Nephron progenitor cell (in vitro differentiated cells): ENCODE data around the gene LRRC4C.

Experiments
- DNase-seq: peaks from one replicate; pipeline ENCODE4 v3.0.0; 2021
- H3K27ac Mint-ChIP-seq: 2 replicates; pipeline ENCODE4 v1.8.0; 2021; ENCODE audit warnings: mild to moderate bottlenecking, moderate library complexity, mixed read lengths
- H3K27me3 Mint-ChIP-seq: 2 replicates; pipeline ENCODE4 v1.8.0; 2021; ENCODE audit warnings: mild to moderate bottlenecking, low read depth, mixed read lengths; ENCODE audit not compliant: poor library complexity
- H3K36me3 Mint-ChIP-seq: 2 replicates; pipeline ENCODE4 v1.8.0; 2021; ENCODE audit warnings: low read depth, mixed read lengths
- H3K4me1 Mint-ChIP-seq: 2 replicates; pipeline ENCODE4 v1.8.0; 2021; ENCODE audit warnings: mixed read lengths
- H3K4me3 Mint-ChIP-seq: 2 replicates; pipeline ENCODE4 v1.8.0; 2021; ENCODE audit warnings: mild to moderate bottlenecking, moderate library complexity, mixed read lengths
- H3K9me3 Mint-ChIP-seq: 2 replicates; pipeline ENCODE4 v1.8.0; 2021; ENCODE audit warnings: mild to moderate bottlenecking, moderate library complexity, mixed read lengths
- CTCF ChIP-seq: fragments of 200-600 bp; sonication (generic); IDR thresholded peaks from 2 replicates; pipeline ENCODE4 v1.5.0; 2021; ENCODE audit warnings: antibody characterized with exemption

Gene LRRC4C

GRCh38 chr11:40417627-40418026 lies 1041.8 kb downstream of the LRRC4C start:
- no peak for TF ChIP-seq CTCF
- H3K36me3 Mint-ChIP-seq = no peaks in the 10 kb centered on the region
- no peaks in the 10 kb centered on the region for H3K4me1 Mint-ChIP-seq
- no peak for DNase-seq
- H3K27me3 Mint-ChIP-seq = no peaks in the 10 kb centered on the region
- no peaks in the 10 kb centered on the region for H3K9me3 Mint-ChIP-seq
- no peak overlapping the region for H3K4me3 Mint-ChIP-seq
- H3K27ac Mint-ChIP-seq = no peak overlapping the region

GRCh38 chr11:40407355-40407754 lies 1052.1 kb downstream of the LRRC4C start:
- no peak for TF ChIP-seq CTCF
- Mint-ChIP-seq H3K4me3 (no peak overlapping the region), H3K9me3 (no peaks in the 10 kb centered on the region), H3K36me3 (no peaks in the 10 kb centered on the region), H3K27me3 (peaks cover 4% of the 10 kb centered on the region), H3K27ac (no peak overlapping the region), H3K4me1 (no peaks in the 10 kb centered on the region)
- DNase-seq = no peak

GRCh38 chr11:40405614-40406013 lies 1053.8 kb downstream of the LRRC4C start:
- Mint-ChIP-seq H3K27me3 (peaks cover 4% of the 10 kb centered on the region), H3K4me3 (no peak overlapping the region), H3K4me1 (no peaks in the 10 kb centered on the region), H3K9me3 (no peaks in the 10 kb centered on the region), H3K36me3 (no peaks in the 10 kb centered on the region), H3K27ac (no peak overlapping the region)
- no peak for DNase-seq
- TF ChIP-seq CTCF = no peak

- Mint-ChIP-seq H3K27ac (no peak overlapping the region), H3K36me3 (no peaks in the 10 kb centered on the region), H3K9me3 (no peaks in the 10 kb centered on the region), H3K4me3 (no peak overlapping the region), H3K4me1 (no peaks in the 10 kb centered on the region), H3K27me3 (no peaks in the 10 kb centered on the region)
- no peak for DNase-seq
- no peak for TF ChIP-seq CTCF
Observed at GRCh38 chr11:40403321-40403720, 1056.1 kb downstream of the LRRC4C start.

- Mint-ChIP-seq H3K4me1 (no peaks in the 10 kb centered on the region), H3K36me3 (no peaks in the 10 kb centered on the region), H3K27me3 (no peaks in the 10 kb centered on the region), H3K4me3 (no peak overlapping the region), H3K27ac (no peak overlapping the region), H3K9me3 (no peaks in the 10 kb centered on the region)
- no peak for TF ChIP-seq CTCF
- no peak for DNase-seq
Observed at GRCh38 chr11:40401132-40401853, 1058.2 kb downstream of the LRRC4C start.

GRCh38 chr11:40397141-40397540 lies 1062.3 kb downstream of the LRRC4C start:
- Mint-ChIP-seq H3K27ac (no peak overlapping the region), H3K4me3 (no peak overlapping the region), H3K9me3 (no peaks in the 10 kb centered on the region), H3K27me3 (no peaks in the 10 kb centered on the region), H3K36me3 (no peaks in the 10 kb centered on the region), H3K4me1 (no peaks in the 10 kb centered on the region)
- no peak for TF ChIP-seq CTCF
- DNase-seq = no peak
